HG02759 (cell line): ENCODE data around the gene CEND1.

Experiments used
- ATAC-seq: cut with Tn5 transposase; IDR thresholded peaks from one replicate; pipeline ENCODE4 v1.9.1; 2021; ENCODE audit warnings: mild to moderate bottlenecking, moderate library complexity; ENCODE audit not compliant: unreplicated experiment

CEND1 gene

DNA sequence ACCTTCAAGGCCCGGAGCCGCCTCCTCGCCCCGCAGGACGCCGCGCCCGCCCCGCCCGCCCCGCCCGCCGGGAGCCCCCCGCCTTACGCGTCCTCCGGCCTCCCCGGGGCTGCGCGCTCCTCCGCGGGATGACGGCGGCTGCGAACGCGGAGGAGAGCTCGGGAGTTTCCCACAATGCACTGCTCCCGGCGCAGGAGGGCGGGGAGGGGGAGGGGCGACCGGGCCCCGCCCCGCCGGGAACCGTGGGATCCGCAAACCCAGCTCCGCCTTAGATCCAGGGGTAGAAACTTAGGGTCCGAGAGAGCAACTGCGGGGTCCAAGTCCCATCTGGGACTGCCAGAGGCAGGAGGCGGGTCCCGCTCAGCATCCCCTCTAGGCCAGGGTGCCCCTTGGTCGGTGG lies at the start of gene CEND1:
Gene CEND1 (minus strand): TSS at position 148 of the 400 bp plus-strand sequence. CDS start 1,514 bp downstream, outside the sequence.
- no peak for ATAC-seq

DNA sequence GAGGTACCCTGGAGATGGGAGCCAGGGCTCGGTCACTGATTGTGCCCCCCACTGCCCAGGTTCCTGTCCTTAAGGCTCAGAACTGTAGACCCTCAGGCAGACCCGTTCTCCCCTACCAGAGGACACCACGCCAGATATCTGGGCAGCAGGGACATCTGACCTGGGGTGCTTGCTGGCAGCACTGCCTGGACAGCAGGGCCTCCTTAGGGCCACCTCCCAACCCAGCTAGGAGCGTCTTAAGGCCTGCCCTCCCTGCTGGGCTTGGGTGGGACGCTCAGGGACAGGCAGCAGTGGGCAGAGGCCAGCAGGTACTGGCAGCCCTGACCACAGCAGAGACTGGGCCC lies 49.4 kb upstream of the CEND1 start:
- ATAC-seq: no peak

DNA sequence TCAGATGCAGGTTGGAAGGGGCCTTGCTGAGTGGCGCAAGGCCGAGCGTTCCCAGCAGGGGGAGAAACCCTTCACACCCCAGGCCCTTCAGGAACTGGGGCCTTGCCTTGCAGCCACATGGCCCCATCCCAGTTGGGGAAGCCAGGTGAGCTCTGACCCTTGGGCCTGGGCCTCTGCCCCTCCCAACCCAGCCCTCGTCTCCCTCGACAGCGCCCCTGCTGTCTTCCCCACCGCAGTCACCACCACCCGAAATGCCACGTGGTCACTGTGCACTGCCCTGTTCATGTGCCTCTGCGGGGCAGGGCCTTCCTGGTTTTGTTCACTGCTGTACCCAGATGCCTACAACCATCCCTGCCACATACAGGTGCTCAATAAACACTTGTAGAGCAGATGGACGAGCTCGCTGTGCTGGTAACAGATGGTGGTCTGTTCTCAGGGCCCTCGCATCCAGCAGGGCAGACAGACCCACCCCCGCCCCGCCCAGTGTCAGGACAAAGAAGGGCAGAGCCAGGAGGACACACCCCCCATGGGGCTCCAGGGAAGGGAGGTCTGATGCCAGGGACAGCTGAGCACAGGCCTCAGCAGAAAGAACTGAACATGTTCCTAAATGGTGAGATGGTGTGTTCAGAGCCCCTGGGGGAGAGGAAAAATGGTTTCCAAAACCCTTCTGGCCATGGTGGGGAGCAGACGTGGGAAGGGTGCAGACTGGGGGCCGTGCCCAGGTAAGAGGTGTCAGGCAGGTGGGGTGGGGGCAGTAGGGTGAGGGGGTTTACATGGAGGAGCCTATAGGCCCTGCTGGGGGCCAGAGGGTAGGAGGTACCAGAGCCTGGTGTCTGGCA lies 48.8 kb upstream of the CEND1 start:
- ATAC-seq: no peak

DNA sequence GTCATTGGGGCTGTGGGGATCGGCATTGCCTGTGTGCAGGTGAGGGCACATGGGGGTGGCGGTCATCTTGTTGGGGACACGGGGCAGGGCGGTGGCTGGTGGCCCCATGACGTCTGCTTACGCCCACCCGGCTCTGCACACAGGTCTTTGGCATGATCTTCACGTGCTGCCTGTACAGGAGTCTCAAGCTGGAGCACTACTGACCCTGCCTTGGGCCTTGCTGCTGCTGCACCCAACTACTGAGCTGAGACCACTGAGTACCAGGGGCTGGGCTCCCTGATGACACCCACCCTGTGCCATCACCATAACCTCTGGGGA lies 48.1 kb upstream of the CEND1 start:
- ATAC-seq: no peak

DNA sequence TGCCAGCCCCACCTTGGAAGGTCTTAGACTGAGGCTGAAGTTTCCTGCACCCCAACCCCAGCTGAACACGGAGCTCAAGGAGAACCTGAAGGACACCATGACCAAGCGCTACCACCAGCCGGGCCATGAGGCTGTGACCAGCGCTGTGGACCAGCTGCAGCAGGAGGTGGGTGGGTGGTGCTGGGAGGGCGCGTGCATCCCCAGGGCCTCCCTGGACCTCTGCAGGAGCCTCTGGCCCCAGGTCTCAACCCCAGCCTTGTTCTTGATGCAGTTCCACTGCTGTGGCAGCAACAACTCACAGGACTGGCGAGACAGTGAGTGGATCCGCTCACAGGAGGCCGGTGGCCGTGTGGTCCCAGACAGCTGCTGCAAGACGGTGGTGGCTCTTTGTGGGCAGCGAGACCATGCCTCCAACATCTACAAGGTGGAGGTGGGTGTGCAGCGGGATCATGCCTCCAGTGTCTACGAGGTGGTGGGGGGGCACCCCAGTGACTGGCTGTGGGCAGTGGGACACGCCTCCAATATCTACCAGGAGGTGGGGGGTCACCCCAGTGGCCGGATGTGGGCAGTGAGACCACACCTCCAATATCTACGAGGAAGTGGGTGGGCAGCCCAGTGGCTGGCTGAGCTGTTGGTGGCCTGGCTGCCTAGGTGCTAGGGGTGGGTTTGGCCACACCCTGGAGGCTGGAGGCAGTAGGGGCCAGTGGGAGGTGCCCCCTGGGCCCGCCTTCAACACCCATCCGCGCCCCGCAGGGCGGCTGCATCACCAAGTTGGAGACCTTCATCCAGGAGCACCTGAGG lies 47.5 kb upstream of the CEND1 start:
- ATAC-seq: no peak

DNA sequence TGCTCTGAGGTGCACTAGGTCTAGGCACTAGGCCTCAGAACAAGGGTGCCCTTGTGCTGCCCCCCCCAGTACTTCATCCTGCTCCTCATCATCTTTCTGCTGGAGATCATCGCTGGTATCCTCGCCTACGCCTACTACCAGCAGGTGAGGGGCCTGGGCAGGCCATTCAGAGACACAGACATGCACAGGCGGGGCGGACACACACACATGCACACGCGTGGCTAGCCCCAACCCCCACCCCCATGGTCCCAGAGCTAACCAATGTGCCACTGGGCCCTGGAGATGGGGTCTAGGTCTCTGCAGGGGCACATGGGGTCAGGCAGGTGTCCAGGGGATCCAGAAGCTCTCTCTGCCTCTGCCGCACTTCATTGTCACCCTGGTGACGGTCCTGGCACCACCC lies 46.8 kb upstream of the CEND1 start:
- ATAC-seq: no peak

DNA sequence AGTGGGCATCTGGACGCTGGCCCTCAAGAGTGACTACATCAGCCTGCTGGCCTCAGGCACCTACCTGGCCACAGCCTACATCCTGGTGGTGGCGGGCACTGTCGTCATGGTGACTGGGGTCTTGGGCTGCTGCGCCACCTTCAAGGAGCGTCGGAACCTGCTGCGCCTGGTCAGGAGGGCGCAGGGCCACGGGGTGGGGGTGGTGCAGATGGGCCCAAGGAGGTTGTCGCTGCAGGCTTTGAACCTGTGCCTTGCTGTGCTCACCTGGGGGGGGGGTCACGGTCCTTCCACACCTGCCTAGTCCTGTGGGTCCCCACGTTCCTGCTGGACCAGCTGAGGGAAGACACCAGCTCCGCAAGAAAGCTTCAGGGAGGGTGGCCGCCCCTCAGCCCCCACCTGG lies 46.4 kb upstream of the CEND1 start:
- no peak for ATAC-seq

DNA sequence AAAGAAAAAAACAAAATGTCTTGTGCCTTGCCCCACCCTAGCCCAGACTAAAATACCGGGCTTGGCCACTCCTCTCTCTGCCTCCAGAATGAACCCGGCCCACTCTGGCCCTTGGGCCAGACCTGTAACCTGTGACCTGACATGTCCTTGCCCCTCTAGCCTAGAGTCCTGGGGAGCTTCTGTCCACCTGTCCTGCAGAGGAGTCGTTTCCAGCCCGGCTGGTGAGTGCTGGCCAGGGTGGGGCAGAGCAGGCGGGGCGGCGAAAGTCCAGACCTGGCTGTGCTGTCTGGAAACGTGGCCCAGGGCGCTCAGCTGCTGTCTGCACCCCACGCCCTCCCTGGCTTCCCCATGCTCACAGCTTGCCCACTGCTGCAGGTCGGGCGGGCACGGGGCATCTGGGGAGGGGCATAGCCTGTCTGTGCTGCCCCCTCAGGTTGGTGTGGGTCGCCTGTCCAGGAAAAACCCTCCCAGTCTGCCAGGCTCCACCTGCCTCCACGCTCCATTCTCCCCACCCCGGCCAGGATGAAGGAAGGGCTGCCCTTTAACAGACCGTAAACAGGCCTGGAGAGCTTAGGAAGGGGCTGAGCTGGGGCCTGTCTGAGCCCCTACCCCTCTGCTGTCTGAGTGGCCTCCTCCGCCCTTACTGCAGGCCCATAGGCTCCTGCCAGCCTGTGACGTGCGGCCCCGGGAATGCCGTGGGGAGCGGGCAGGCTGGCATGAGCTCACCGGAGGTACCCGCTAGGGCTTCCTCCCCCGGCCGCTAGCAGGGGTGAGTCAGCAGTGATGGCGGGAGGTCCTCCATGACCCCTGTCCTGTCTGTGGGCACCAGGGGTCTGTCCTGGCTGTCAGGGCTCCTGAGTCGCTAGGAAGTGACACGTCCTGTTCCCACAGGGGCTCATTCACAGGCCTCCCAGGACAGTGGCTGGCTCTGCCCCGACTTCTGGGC lies 44.8 kb upstream of the CEND1 start:
- ATAC-seq: no peak

DNA sequence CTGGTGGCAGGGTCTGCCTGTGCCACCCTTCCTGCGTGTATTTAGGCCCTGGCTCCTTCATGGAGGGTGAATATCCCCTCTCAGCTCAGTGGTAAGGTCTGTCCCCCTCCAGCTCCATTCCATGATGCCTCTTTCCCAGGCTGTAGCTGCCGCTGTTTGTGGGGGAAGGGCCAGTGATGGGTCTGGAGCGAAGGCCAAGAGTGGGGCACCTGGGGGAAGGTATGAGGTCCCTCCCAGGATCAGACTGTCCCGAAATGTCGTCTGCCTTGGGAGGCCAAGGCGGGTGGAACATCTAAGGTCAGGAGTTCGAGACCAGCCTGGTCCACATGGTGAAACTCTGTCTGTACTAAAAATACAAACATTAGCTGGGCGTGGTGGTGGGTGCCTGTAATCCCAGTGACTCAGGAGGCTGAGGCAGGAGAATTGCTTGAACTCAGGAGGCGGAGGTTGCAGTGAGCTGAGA lies 44.0 kb upstream of the CEND1 start:
- no peak for ATAC-seq

DNA sequence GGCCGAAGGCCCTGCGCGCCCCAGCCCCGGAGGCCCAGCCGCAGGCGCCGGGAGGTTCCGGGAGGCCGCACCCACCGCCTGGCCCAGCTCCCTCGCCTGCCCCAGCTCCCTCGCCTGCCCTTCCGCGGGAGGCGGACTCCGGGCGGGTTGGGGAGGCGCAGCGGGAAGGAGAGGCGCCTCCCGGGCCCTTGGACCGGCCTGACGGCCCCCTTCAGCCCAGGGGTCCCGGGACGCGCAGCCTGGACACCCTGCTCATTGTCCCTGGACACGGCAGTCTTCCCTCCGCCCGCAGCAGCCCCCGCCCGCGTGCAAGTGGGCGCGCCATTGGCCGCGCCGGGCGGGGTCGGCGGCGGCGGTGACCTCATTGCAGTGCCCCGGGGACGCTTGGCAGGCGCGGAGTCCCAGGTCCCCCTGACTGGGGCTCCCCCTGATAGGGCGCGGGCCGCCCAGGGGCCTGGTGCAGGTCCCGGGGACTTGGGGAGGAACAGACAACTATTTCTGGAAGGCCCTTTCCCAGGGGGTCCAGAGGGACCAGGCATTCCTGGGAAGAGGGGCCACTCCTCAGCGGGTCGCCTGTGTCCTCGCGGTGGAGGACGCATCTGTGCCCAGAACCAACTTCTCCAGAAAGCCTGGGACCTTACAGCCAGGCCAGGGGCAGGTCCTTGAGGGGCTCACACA lies 43.4 kb upstream of the CEND1 start:
- no peak for ATAC-seq

DNA sequence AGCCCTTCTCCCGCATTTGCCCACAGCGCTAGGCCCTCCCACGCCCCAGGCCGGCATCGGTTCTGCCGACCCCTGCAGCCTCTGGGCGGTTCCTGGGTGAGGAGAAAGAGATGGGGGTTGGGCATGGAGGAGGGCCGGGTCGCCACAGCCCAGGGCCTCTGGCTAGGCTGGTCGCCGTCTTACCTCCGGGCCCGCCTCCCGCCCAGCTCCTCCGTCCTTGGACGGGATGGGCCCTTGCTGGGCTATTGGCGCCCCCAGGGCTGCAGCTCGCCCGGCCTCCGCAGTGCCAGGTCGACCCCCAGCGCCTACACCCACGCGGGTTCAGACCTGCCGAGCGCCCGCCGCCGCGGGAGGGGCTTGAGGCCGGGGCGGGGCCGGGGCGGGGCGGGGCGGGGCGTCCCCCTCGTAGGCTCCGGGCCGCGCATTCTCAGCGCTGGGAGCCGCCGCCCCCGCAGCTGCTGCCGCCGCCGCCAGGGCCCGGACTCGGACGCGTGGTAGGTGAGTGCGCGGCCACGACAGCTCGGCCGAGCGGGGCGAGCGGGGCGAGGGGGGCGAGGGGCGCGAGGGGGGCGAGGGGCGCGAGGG lies 42.7 kb upstream of the CEND1 start, which contains the start of gene CD151:
Gene CD151 (plus strand): TSS at position 424 of the 585 bp plus-strand sequence. CDS start 3,118 bp downstream, outside the sequence.
- ATAC-seq: no peak

DNA sequence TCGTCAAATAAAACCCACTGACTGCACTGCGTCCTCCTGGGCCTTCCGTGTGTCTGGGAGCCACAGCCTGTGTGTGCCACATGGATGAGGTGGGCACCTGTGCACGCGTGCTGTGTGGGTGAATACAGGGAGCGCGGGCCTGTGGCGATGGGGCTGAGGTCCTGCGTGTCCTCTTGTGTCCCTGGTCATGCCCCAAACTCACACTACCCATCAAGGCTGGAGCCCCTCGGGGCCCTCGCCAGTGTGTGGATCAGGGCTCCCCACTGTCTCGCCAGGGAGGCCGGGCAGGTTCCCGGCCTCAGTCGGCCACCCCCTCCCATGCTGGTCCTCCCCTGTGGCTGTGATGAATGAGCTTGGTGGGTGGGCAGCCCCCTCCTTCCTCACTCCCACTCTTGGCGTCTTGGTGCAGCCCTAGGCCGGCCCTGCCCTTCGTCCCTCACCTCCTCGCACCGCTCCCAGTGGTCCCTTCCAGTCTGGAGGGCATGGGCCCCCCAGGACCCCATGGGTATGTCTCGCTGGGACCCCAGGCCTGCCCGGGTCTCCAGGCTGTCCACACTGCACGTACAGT lies 42.2 kb upstream of the CEND1 start:
- no peak for ATAC-seq

DNA sequence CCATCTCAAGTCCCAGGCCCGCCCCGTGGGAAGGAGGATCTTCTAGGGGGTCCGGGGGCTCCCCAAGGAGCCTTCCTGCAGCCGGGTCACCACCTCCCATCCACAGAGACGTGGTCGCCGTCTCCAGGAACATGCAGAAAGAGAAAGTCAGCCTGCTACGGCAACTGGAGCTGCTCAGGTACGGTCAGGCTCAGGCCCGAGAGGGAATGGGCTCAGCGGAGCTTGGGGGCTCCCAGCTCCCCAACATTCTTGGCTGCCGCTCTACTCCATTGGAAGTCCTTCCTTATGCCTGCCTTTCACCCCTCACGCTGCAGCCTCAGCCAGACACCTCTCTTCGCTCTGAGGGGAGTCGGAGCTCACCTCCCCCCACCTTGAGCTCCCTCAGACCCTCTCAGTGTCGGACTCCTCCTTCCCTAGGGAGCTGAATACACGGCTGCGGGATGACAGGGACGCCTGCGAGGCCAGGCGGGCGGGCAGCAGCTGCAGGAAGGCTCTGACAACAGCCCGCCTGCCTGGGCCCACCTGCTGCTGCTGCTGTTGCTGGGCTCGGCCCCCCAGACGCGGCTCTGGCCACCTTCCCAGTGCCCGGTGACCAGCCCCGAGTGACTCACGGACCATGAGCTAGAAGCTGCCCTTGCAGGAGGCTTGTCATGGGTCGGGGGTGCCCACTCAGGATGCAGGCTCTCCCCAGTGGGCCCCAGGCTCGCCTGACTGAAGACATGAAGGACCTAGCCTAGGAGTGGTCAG lies 41.4 kb upstream of the CEND1 start:
- ATAC-seq: no peak

DNA sequence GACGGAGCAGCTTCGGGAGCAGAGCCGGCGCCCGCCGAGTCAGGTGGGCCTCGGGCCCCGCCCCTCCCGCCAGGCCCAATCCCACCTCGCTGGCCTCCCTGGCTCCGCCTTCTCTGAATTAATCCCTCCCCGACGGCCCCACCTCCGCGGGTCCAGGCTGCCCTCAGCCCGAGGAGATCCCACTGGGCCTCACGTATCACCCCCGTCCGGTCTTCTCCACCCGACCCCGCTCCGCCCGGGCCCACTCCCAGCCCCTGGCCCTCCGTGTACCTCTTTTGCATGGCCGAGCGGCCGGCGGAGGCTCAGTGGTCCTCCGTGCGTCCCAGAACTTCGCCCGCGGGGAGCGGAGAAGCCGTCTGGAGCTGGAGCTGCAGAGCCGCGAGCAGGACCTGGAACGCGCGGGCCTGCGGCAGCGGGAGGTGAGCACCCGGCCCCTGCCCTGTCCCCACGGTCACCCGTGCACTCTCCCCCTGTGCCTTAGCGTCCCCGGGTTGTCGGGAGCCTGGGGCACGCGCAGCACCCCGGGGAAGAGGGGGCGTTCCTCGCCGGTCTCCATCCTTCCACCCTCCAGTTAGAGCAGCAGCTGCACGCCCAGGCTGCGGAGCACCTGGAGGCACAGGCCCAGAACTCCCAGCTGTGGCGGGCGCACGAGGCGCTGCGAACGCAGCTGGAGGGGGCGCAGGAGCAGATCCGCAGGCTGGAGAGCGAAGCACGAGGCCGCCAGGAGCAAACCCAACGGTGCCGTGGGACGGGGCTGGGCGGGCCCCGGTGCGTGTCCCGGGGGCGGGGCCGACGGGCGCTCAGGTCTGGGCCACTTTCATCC lies 40.6 kb upstream of the CEND1 start:
- ATAC-seq: no peak

DNA sequence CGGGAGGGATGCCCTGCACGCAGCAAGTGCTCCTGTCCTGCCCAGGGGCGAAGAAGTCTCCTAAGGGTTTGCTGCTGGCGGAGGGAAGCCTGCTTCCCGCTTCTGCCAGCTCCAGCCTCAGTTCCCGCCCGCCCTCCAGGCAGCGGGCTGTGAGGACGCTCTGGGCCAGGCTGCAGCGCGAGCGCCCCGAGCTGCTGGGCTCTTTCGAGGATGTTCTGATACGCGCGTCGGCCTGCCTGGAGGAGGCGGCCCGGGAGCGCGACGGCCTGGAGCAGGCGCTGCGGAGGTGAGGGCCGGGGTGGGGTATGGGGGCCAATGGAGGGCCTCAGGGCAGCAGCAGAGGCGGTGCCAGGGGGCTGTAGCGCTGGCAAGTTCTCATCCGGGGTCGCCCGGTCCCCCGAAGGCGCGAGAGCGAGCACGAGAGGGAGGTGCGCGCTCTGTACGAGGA lies 40.0 kb upstream of the CEND1 start:
- ATAC-seq: no peak

DNA sequence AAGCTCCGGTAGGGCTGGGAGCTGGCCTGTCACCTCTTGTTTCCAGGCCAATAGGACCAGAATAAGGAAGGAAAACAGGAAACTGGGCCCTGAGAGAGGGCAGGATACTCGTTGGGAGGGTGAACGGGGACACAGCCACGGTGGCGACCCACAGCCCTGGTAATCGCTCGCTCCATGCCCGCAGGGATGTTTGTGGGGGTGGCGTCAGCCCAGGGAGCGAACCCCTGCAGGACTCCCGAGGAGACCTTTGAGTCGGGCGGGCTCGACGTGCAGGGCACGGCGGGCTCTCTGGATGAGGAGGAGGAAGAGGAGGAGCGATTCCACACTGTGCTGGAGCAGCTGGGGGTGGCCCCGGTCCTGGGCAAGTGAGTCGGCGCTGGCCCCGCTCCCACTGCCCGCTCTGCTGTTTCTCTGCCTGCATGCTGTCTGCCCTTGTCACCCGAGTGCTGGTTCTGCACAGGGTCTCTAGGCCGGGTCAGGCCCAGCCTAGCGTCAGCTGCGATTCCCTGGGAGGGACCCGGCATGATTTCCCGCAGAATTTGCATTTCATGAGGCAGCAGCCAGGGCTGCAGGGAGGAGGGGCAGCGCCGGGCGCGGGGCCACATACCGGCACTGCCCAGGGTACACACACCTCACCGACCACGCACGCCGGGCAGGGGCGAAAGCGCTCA lies 39.4 kb upstream of the CEND1 start:
- ATAC-seq: no peak

DNA sequence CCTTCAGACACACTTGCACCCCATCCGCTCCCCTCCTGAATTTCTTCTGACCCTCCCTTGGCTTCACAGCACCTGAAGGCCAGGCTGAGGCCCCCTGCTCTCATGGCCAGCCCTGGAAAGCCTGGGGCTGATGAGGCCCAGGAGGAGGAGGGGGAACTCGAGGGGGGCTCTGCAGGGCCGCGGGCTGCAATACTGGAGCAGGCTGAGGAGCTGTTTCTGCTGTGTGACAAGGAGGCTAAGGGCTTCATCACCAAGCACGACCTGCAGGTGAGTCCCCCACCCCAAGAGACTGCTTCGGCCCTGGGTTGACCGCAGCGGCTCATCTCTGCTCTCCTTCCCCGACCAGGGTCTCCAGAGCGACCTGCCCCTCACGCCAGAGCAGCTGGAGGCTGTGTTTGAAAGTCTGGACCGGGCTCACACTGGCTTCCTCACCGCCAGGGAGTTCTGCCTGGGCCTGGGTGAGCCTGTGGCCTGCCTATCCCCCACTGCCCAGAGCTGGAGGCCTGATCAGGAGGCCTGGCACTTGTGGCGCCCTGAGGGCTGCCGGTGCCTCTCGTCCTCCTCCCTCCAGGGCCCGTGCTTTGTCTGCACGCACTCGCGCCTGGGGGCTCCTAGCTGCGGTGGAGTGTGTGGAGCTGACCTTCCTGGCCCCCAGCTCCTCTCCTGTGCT lies 38.8 kb upstream of the CEND1 start:
- ATAC-seq: no peak
